ENCODE measurements around the gene SEC63. TPM values are rescaled to one million over a fixed set of nuclear protein-coding genes. Genes with fewer than 3 reads are reported as not detected.

Gene SEC63
- total RNA-seq, 2 experiments from 2014 or later = 90.6 to 95.9 TPM

DNA sequence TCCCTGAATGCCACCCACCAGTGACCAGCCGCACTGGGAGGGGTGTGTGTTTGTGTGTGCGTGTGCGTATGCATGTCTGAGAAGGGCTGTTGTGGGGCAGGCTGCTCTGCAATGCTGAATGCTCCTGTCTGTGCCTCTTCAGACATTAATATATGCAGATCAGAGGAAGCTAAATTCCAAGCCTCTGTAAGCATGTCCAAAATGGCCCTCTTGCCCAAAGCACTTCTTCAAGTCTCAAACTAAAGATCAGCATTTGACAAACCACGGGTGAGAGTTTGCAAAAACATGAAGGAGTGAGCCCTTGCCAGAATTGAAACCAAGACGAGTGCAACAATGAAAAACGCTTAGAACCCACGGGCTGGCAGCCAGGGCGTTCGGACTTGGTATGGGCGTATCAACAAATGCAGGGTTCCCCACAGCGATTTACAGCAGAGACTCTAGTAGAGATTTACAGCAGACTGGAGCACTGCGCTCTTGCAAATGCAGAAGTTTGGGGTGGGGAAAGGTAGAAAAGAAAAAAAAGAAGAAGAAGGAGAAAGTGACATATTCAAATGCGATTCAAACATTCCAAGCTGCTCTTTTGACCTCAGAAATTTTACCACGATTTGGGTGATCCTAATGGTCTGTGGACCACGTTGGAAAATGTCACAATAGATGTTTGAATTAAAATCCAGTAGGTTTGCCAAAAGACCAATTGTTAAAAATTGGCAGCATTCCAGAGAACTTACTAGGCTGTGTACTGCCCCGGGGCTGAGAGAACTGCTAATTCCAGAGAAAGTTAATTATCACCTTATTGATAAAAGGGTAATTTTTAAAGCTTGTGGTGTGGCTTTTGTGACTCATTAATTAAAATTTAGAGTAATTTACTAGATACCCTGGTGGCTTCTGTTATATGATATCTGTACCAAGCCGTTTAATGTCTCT lies 137.4 kb downstream of the SEC63 start:
- no peaks in the 10 kb centered on the region for H3K36me3 Mint-ChIP-seq
- peak; percentile 45 for DNase-seq
- peak overlapping the region; percentile 80 for H3K27ac Mint-ChIP-seq
- no peaks in the 10 kb centered on the region for H3K27me3 Mint-ChIP-seq
- ChIA-PET POLR2A (no interaction called here), CTCF (interaction anchor here (0.7 to 4.4 kb wide), 4 partner anchors 27 to 93 kb away, joined by 3 to 55 read pairs (median 15); no protein-coding TSS in a partner anchor)
- no peaks in the 10 kb centered on the region for H3K9me3 Mint-ChIP-seq
- intact Hi-C loops (cut with micrococcal nuclease) = loop anchor here (5.0 to 10.0 kb wide), 2 partner anchors 1308 to 1564 kb away; partner anchors contain the start of gene CD164
- H3K4me1 Mint-ChIP-seq (ENCODE audit: low read depth) = peaks cover 83% of the 10 kb centered on the region
- H3K4me3 Mint-ChIP-seq = peak overlapping the region; percentile 86

DNA sequence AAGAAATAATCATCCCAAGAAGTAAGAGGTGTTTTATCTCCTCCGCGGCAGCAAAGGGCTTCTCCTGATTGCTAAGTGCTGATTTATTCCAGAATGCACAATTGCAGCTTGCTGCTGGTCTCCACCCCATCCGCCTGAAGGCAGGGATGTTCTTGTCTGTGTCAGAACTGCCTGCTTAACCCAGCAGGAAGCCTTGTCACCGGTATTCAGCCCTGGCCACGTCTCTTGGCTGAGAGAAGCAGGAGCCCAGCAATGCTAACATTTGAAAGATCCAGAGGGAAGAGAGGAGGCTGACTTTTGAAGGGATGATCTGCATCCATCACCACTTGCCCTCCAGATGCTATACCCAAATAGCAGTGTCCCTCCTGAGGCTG lies 138.1 kb downstream of the SEC63 start:
- Mint-ChIP-seq H3K27ac (peak overlapping the region; percentile 80), H3K27me3 (no peaks in the 10 kb centered on the region), H3K4me1 (ENCODE audit: low read depth) (peaks cover 83% of the 10 kb centered on the region), H3K4me3 (peak overlapping the region; percentile 86), H3K36me3 (no peaks in the 10 kb centered on the region), H3K9me3 (no peaks in the 10 kb centered on the region)
- ChIA-PET POLR2A (interaction anchor here (1.1 kb wide), 1 partner anchor 80 kb away, joined by 3 read pairs; no protein-coding TSS in a partner anchor), CTCF (interaction anchor here (2.1 to 3.2 kb wide), 2 partner anchors 14 to 28 kb away, joined by 6 to 27 read pairs; no protein-coding TSS in a partner anchor)
- intact Hi-C loops (cut with micrococcal nuclease) = loop anchor here (5.0 to 10.0 kb wide), 2 partner anchors 1308 to 1565 kb away; partner anchors contain the start of gene CD164
- peak; percentile 63 for DNase-seq

DNA sequence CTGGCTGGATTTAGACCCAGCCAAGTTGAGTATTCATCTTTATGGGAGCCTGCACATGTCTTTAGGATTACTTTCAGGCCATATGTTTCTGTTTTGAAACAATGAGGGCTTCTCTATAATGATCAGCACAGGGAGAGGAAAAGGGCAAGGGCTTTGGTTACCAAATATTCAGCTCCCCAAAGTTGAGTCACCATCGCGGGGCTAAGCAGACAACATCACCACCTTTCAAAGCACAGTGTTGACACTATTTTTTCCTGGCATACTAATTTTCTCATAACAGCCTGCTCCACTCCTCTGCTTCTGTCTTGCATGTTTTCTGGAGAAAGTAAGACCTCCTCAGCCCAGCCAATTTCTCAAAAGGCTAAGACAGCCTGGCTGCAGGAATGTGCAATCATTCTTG lies 138.8 kb downstream of the SEC63 start:
- H3K4me3 Mint-ChIP-seq = no peak overlapping the region
- intact Hi-C loops (cut with micrococcal nuclease) = no loop called here
- ChIA-PET CTCF (interaction anchor here (2.1 to 3.2 kb wide), 2 partner anchors 13 to 29 kb away, joined by 6 to 27 read pairs; no protein-coding TSS in a partner anchor), POLR2A (interaction anchor here (0.7 to 1.1 kb wide), 2 partner anchors 15 to 79 kb away, joined by 3 read pairs; no protein-coding TSS in a partner anchor)
- peak; percentile 60 for DNase-seq
- H3K9me3 Mint-ChIP-seq = no peaks in the 10 kb centered on the region
- H3K27ac Mint-ChIP-seq = no peak overlapping the region
- peaks cover 76% of the 10 kb centered on the region for H3K4me1 Mint-ChIP-seq (ENCODE audit: low read depth)
- H3K36me3 Mint-ChIP-seq = no peaks in the 10 kb centered on the region
- H3K27me3 Mint-ChIP-seq = no peaks in the 10 kb centered on the region

DNA sequence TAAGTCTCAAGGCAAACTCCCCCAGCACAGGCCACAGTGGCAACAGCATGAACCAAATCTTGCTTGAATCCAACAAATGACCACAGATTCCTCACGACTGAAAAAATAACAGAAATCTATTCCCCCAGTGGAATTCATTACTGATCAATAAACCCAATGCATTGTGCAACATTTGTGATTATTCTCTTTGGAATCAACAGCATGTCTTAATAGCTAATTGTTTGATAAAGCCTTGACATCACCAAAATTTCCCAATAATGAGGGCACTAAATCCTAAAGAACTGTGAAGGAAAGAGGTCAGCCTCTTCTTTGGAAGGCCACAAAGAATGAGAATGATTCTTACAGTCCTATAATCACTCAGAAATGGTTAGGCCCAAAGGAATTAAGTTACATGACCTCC lies 139.7 kb downstream of the SEC63 start:
- H3K9me3 Mint-ChIP-seq = no peaks in the 10 kb centered on the region
- POLR2A ChIA-PET = interaction anchor here (1.6 kb wide), 1 partner anchor 91 kb away, joined by 5 read pairs; no protein-coding TSS in a partner anchor
- H3K4me3 Mint-ChIP-seq = no peak overlapping the region
- peaks cover 69% of the 10 kb centered on the region for H3K4me1 Mint-ChIP-seq (ENCODE audit: low read depth)
- no peak for DNase-seq
- H3K36me3 Mint-ChIP-seq = no peaks in the 10 kb centered on the region
- peak overlapping the region; percentile 38 for H3K27ac Mint-ChIP-seq
- intact Hi-C loops (cut with micrococcal nuclease) = no loop called here
- H3K27me3 Mint-ChIP-seq = no peaks in the 10 kb centered on the region
- CTCF ChIA-PET = interaction anchor here (1.1 to 3.2 kb wide), 3 partner anchors 12 to 88 kb away, joined by 4 to 27 read pairs (median 6); no protein-coding TSS in a partner anchor

DNA sequence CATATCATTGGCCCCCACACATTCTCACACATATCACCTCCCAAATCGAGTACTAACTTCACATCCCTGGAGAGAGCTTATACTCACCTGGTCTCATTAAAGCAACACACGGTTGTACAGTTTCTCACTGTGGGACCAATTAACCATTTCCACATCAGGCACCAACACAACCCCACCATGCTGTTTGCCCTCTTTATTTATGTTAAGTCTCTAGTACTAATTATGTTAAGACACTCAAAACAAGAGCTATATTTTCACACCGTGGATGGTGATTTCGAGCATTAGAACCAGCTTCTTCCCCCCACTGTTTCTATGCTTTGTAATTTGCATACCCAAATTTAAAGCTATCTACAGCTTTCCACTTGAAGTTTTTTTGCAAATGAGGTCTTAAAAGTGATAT lies 140.2 kb downstream of the SEC63 start:
- Mint-ChIP-seq H3K27ac (peak overlapping the region; percentile 38), H3K4me1 (ENCODE audit: low read depth) (peaks cover 64% of the 10 kb centered on the region), H3K4me3 (peak overlapping the region; percentile 6), H3K27me3 (no peaks in the 10 kb centered on the region), H3K9me3 (no peaks in the 10 kb centered on the region), H3K36me3 (no peaks in the 10 kb centered on the region)
- no peak for DNase-seq
- intact Hi-C loops (cut with micrococcal nuclease) = no loop called here
- POLR2A ChIA-PET = interaction anchor here (1.6 kb wide), 1 partner anchor 90 kb away, joined by 5 read pairs; no protein-coding TSS in a partner anchor
- CTCF ChIA-PET = interaction anchor here (1.1 to 3.2 kb wide), 3 partner anchors 12 to 88 kb away, joined by 4 to 27 read pairs (median 6); no protein-coding TSS in a partner anchor

Other genes with a start within 250 kb of the SEC63 start
- gene SCML4, start 133.9 kb downstream of the SEC63 start, total RNA-seq = 1 to 10 TPM; 3.8 to 4.3 TPM
- gene OSTM1, start 116.5 kb upstream of the SEC63 start, total RNA-seq = 10 to 100 TPM; 14.0 to 16.3 TPM
- gene NR2E1, start 207.8 kb upstream of the SEC63 start, total RNA-seq = not detected